Measurements from ENCODE around the gene FEM1A. TPM values are rescaled to one million over a fixed set of nuclear protein-coding genes. Genes with fewer than 3 reads are reported as not detected.
A peak's percentile ranks its signal among the peaks of the same experiment; 100 is the strongest.
"Not testable (repeated sequence)": the region's sequence is repeated elsewhere in the genome, so short reads cannot be mapped to it uniquely, and the experiment has no call there.

FEM1A gene
- total RNA-seq, 1 donor from 2014 or later, result 10.0 TPM

- DNase-seq (ENCODE audit: low spot score), result peak; percentile 81
Measured at GRCh38 chr19:4811328-4812131, 20.0 kb downstream of the FEM1A start.

- no peak for DNase-seq (ENCODE audit: low spot score)
Measured at GRCh38 chr19:4814625-4815425, 23.3 kb downstream of the FEM1A start.

- peak; percentile 93 for DNase-seq (ENCODE audit: low spot score)
Measured at GRCh38 chr19:4815426-4816201, 24.1 kb downstream of the FEM1A start.

- no peak for DNase-seq (ENCODE audit: low spot score)
Measured at GRCh38 chr19:4816202-4816949, 24.8 kb downstream of the FEM1A start.

- no peak for DNase-seq (ENCODE audit: low spot score)
Measured at GRCh38 chr19:4816950-4817278, 25.4 kb downstream of the FEM1A start.

GRCh38 chr19:4817467-4818277 lies 26.1 kb downstream of the FEM1A start:
- no peak for DNase-seq (ENCODE audit: low spot score)

GRCh38 chr19:4821265-4821664 lies 29.7 kb downstream of the FEM1A start:
- no peak for DNase-seq (ENCODE audit: low spot score)

GRCh38 chr19:4822354-4822753 lies 30.8 kb downstream of the FEM1A start:
- not testable (repeated sequence) for DNase-seq (ENCODE audit: low spot score)

- no peak for DNase-seq (ENCODE audit: low spot score)
Measured at GRCh38 chr19:4823577-4823976, 32.0 kb downstream of the FEM1A start.

GRCh38 chr19:4829001-4829712 lies 37.6 kb downstream of the FEM1A start:
- DNase-seq (ENCODE audit: low spot score), result peak; percentile 73

- no peak for DNase-seq (ENCODE audit: low spot score)
Measured at GRCh38 chr19:4830332-4830731, 38.8 kb downstream of the FEM1A start.

- DNase-seq (ENCODE audit: low spot score), result no peak
Measured at GRCh38 chr19:4830768-4831265, 39.3 kb downstream of the FEM1A start.

GRCh38 chr19:4831304-4831978 lies 39.9 kb downstream of the FEM1A start, which contains the start of gene TICAM1:
TICAM1 (minus strand) TSS chr19:4831712; CDS start chr19:4818377, 13,335 bp downstream.
- peak; percentile 66 for DNase-seq (ENCODE audit: low spot score)

- DNase-seq (ENCODE audit: low spot score), result not testable (repeated sequence)
Measured at GRCh38 chr19:4831979-4832340, 40.4 kb downstream of the FEM1A start.

GRCh38 chr19:4832776-4833175 lies 41.2 kb downstream of the FEM1A start:
- no peak for DNase-seq (ENCODE audit: low spot score)

- DNase-seq (ENCODE audit: low spot score), result no peak
Measured at GRCh38 chr19:4839192-4839591, 47.7 kb downstream of the FEM1A start.

GRCh38 chr19:4843647-4843965 lies 52.1 kb downstream of the FEM1A start:
- DNase-seq (ENCODE audit: low spot score), result no peak

GRCh38 chr19:4844348-4845179 lies 53.0 kb downstream of the FEM1A start:
- peak; percentile 23 for DNase-seq (ENCODE audit: low spot score)
